HG03521 (cell line): ENCODE measurements around the gene CCDC69.
"Not testable (repeated sequence)": the region's sequence is repeated elsewhere in the genome, so short reads cannot be mapped to it uniquely, and the experiment has no call there.

ENCODE experiments used
- ATAC-seq: cut with Tn5 transposase; IDR thresholded peaks from one replicate; pipeline ENCODE4 v1.9.1; 2021; ENCODE audit warnings: mild to moderate bottlenecking, moderate library complexity; ENCODE audit not compliant: unreplicated experiment

Gene CCDC69

GRCh38 chr5:151248651-151249050, 24.8 kb upstream of the CCDC69 start:
- no peak for ATAC-seq

- no peak for ATAC-seq
Measured at GRCh38 chr5:151245680-151246219, 21.9 kb upstream of the CCDC69 start.

GRCh38 chr5:151244206-151244605, 20.3 kb upstream of the CCDC69 start:
- ATAC-seq: no peak

GRCh38 chr5:151243564-151243963, 19.7 kb upstream of the CCDC69 start:
- ATAC-seq: no peak

GRCh38 chr5:151243127-151243526, 19.2 kb upstream of the CCDC69 start:
- no peak for ATAC-seq

GRCh38 chr5:151240924-151241635, 17.2 kb upstream of the CCDC69 start:
- ATAC-seq: no peak

- not testable (repeated sequence) for ATAC-seq
Measured at GRCh38 chr5:151240268-151240835, 16.5 kb upstream of the CCDC69 start.

GRCh38 chr5:151239237-151239861, 15.5 kb upstream of the CCDC69 start:
- peak; percentile 34 for ATAC-seq

GRCh38 chr5:151238303-151238741, 14.4 kb upstream of the CCDC69 start:
- ATAC-seq: peak; percentile 28

- ATAC-seq: no peak
Measured at GRCh38 chr5:151237685-151238084, 13.8 kb upstream of the CCDC69 start.

GRCh38 chr5:151236888-151237287, 13.0 kb upstream of the CCDC69 start:
- no peak for ATAC-seq

GRCh38 chr5:151235239-151235571, 11.3 kb upstream of the CCDC69 start:
- not testable (repeated sequence) for ATAC-seq

GRCh38 chr5:151234476-151235238, 10.8 kb upstream of the CCDC69 start:
- ATAC-seq: peak; percentile 69

- peak; percentile 49 for ATAC-seq
Measured at GRCh38 chr5:151233616-151234085, 9.8 kb upstream of the CCDC69 start.

- ATAC-seq: no peak
Measured at GRCh38 chr5:151231359-151231758, 7.5 kb upstream of the CCDC69 start.

- no peak for ATAC-seq
Measured at GRCh38 chr5:151230048-151230680, 6.3 kb upstream of the CCDC69 start.

GRCh38 chr5:151228986-151229385, 5.1 kb upstream of the CCDC69 start:
- no peak for ATAC-seq

- no peak for ATAC-seq
Measured at GRCh38 chr5:151227918-151228447, 4.1 kb upstream of the CCDC69 start.

- no peak for ATAC-seq
Measured at GRCh38 chr5:151225475-151225874, 1.6 kb upstream of the CCDC69 start.

- ATAC-seq: no peak
Measured at GRCh38 chr5:151225071-151225470, 1.2 kb upstream of the CCDC69 start.
